Measurements from ENCODE around the gene UGGT2.

UGGT2 gene, protein sequence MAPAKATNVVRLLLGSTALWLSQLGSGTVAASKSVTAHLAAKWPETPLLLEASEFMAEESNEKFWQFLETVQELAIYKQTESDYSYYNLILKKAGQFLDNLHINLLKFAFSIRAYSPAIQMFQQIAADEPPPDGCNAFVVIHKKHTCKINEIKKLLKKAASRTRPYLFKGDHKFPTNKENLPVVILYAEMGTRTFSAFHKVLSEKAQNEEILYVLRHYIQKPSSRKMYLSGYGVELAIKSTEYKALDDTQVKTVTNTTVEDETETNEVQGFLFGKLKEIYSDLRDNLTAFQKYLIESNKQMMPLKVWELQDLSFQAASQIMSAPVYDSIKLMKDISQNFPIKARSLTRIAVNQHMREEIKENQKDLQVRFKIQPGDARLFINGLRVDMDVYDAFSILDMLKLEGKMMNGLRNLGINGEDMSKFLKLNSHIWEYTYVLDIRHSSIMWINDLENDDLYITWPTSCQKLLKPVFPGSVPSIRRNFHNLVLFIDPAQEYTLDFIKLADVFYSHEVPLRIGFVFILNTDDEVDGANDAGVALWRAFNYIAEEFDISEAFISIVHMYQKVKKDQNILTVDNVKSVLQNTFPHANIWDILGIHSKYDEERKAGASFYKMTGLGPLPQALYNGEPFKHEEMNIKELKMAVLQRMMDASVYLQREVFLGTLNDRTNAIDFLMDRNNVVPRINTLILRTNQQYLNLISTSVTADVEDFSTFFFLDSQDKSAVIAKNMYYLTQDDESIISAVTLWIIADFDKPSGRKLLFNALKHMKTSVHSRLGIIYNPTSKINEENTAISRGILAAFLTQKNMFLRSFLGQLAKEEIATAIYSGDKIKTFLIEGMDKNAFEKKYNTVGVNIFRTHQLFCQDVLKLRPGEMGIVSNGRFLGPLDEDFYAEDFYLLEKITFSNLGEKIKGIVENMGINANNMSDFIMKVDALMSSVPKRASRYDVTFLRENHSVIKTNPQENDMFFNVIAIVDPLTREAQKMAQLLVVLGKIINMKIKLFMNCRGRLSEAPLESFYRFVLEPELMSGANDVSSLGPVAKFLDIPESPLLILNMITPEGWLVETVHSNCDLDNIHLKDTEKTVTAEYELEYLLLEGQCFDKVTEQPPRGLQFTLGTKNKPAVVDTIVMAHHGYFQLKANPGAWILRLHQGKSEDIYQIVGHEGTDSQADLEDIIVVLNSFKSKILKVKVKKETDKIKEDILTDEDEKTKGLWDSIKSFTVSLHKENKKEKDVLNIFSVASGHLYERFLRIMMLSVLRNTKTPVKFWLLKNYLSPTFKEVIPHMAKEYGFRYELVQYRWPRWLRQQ (N-terminal part only)

DNA sequence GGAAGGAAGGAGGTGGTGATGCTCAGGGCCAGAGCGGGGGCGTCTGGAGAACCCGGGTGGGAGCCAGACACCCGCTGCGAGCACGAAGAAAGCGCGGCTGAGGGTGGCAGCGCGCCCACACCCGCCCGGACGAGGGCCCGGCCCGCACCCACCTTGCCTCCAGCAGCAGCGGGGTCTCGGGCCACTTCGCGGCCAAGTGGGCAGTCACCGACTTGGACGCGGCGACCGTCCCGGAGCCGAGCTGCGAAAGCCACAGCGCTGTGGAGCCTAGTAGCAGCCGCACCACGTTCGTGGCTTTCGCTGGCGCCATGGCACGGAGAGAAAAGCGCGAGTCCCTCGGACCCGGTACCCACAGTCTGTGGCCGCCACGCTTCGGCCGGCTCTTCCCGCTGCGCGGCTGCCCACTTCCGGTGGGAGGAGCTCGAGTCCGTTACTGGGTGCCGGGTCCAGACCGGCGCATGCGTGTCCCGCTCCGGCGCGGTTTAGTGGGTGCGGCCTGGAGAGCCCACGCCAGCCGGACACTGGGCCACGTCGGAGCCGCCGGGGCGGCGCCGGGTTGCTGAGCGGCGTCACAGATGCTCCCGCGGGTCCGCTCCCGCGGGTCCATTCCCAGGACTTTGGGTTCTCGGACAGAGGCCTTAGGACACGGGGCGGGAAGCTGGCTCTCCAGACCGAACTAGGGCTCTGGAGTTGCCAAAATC is at the start of gene UGGT2:
Gene UGGT2 (minus strand): TSS at position 399 of the 701 bp plus-strand sequence. CDS start 89 bp downstream, at position 310.
- peak; percentile 75 to 76 for DNase-seq (ENCODE audit: low read depth in 2 of 2)

DNA sequence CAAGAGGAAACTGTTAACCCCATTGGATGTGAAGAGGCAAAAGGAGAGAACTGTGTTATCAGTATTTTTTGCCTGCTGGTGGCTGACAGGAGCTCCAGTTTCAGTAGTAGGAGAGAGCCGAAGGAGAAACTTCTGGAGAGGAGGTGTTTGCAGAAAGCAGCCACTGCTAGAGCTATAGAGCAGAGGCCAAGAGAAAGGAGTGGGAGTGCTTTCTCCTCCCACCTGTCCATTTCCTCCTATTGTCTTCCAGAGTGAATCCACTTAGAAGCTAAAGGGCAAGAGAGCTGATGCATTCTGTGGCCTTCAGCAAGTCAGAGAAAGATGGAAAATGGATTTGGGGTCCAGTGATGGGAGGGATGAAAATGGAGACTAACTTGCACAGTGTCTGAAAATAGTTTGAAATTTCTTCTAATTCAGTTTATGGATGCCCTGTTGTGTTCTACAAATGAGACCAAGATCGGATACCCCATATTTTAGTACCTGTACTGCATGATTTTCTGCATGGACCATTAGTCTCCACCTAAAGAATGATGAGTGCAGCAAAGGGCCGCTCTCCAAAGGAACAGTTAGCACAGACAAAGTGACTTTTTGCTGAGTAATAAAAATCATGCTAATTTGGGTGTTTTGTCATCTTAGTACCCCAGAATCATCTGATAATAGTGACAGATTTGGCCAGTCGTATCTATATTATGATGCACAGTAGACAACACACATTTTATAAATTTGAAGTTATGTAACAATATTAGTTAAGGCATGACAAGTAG is 47.4 kb upstream of the UGGT2 start:
- DNase-seq (ENCODE audit: low read depth in 2 of 2), result no peak

DNA sequence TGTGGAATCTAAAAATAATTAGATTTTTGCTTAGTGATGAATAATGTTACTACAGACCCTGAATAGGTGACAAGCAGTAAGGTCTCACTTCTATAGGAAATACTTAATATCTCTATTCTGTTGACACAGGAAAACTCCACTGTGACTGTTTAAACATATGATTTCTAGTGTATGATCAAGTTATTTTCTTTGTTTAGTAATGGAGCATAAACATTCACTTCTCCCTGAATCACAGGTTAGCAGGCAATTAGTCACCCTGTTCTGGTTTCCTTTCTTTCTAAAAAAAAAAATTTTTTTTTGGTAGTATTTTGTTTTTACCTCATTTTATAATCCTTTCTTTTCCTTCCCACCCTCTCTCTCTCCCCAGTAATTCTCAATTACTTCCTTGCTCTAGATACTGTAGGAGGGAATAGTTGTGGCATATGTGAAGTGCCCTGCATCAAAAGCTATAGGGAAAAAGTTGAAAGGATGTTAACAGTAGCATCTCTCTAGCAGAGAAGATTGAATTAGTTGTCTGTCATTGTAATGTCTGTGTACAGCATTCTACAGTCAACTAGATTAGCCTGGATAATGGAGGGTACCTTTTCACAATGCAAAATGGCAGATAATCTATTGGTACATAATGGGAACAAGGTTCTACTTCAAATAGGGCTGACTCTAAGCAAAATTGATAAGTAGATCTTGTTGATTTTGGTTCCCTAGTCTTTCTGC is 40.2 kb upstream of the UGGT2 start:
- no peak for DNase-seq (ENCODE audit: low read depth in 2 of 2)

DNA sequence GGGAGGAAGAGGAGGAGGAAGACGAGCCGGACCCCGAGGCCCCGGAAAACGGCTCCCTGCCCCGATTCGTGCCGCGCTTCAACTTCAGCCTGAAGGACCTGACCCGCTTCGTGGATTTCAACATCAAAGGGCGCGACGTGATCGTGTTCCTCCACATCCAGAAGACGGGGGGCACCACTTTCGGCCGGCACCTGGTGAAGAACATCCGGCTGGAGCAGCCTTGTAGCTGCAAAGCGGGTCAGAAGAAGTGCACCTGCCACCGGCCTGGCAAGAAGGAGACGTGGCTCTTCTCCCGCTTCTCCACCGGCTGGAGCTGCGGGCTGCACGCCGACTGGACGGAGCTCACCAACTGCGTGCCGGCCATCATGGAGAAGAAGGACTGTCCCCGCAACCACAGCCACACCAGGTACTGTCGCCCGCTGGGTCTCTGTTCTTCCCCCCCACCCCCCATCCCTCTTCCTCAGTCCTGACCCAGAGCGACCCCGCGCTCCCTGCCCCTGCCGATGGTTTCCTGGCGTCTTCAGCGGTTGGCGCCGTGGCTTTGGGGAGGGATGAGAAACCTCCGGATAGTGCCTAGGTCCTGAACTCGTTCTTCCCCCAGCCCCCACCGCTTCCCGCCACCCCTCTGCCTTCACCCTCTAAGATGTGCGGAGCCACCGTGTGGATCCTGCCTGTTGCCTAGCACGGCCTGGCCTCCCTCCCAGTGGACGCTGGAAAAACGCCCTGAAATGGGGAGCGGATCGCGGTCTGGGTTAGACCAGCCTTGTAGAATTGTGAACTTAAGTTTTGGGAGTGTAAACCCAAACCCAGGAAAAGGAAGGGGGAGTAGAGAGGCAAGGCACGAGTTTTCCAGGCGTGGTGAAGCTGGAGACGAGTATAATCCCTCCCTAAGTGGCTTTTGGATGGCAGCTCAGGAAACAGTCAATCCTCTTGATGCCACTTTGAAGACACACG is 38.2 kb upstream of the UGGT2 start:
- DNase-seq (ENCODE audit: low read depth in 2 of 2), result no peak

DNA sequence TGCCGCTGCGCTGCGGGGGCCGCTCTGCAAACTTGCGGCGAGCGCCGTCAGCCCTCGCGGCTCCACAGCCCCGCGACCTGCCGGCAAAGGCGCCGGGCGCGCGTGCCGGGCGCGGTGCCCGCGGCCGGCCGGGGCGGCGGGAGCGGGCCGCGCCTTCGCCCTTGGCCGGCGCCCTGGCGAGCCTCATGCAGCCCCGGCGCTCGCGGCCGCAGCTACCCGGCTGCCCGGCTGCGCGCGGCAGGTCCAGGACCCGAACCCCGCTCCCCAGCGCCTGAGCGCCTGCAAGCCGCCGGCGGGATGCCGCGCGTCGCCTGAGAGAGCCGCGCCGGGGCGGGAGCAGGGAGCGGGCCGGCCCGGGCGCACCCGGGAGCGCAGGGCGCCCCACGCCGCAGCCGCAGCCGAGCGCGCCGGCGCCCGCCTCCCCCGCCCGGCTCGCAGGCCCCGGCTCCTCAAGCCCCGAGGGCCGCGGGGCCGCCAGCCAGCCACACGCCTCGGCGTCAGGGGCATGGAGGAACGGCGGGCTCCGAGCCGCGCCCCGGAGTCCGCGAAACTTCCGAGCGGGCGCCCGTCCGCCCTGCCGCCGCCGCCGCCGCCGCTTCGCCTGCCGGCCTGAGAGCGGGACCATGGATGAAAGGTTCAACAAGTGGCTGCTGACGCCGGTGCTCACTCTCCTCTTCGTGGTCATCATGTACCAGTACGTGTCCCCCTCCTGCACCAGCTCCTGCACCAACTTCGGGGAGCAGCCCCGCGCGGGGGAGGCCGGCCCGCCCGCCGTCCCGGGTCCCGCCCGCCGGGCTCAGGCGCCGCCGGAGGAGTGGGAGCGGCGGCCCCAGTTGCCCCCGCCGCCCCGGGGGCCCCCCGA is 37.3 kb upstream of the UGGT2 start:
- no peak for DNase-seq (ENCODE audit: low read depth in 2 of 2)

DNA sequence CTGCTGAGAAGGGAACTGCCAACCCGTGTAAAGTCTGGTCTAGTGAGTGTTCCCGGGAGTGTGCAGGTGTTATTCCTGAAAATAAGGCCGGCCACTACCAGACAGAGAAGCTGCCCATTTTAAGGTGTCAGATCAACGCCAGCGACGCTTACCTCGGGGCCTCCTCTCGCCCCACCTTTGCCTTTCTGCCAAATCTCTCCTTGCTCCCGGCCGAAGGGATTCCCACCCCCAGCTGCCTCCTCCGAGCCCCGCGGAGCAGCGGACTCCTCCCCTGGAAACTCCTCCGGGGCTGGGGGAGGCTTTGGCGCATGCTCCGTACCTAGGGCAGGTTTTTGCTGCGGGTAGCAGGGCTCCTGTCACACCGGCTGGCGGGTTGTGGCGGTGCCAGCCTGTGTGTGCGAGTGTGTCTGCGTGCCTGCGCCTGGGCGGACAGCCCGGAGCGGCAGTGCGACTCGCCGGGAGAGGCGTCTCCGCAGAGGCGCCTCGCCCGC is 36.6 kb upstream of the UGGT2 start, which contains the start of gene HS6ST3:
Gene HS6ST3 (plus strand): TSS at position 359 of the 491 bp plus-strand sequence.
- DNase-seq (ENCODE audit: low read depth in 2 of 2), result no peak

DNA sequence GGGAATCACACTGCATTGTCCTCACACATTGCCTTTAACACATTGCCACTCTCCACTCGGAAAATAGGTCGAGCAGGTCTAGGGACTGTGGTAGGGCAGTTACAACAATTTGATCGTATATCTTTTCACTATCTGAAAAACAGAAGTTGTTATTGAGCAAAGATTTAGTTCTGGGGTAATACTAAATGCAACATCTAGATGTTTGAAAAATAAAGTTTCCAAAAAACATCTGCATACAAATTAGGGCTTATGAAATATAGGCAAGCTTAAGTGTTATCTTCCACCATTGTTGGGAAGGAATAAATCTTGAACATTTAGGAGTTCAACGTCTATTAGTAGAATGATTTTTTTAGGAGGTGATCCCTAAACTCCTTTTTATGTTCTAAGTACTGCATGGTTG is 35.9 kb upstream of the UGGT2 start:
- no peak for DNase-seq (ENCODE audit: low read depth in 2 of 2)

DNA sequence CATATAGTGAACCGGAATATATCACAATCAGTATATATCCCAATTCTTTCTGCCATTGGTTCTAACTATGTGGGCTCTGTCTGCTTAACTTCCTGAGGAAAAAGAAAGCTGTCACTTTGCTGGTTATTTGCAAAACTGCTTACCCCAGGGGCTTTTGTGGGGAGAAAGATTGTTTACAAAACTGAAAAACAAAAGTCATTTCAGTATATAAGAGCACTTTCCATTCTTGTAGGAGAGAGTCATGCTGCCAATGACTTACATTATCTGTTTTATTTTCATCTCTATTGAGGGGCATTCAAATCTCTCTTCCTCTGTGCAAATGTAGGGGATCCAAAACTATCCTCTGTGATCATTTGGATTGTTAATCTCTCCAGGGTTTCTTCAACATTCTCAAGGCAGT is 33.5 kb upstream of the UGGT2 start:
- no peak for DNase-seq (ENCODE audit: low read depth in 2 of 2)

DNA sequence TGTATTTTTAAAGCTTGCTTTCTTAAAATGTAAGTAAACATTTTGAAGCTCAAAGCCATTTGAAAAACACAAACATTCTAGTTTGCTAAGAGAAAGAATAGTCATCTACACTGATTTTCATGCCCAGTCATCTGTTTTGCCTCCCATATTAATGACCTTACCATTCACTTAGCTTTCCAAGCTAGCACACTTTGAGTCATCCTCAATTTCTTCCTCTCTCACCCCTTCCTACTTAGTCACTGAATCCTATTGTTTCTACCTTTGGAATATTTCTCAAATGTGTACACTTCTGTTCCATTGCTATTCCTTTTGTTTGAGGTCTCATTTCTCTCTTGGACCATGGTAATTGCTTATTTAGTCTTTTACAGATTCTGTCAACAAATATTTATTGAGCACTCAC is 29.4 kb upstream of the UGGT2 start:
- DNase-seq (ENCODE audit: low read depth in 2 of 2), result no peak

DNA sequence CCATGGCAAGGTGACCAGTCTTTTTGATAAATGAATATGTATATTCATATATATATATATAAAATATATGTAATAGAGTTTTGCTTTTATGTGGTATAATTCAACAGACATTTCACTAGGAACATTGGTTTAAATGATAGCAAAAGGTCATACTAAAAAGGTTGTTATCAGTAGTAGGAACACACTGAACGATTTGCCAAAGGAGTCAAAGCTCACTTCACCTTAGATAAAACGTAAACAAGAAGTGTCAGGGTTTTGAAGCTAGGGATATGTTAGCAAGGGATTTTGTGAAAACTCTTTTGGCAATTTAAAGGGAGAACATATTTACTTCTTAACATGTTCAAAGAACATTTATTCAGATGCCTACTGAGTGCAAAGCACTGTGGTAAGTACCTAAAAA is 28.7 kb upstream of the UGGT2 start:
- no peak for DNase-seq (ENCODE audit: low read depth in 2 of 2)

DNA sequence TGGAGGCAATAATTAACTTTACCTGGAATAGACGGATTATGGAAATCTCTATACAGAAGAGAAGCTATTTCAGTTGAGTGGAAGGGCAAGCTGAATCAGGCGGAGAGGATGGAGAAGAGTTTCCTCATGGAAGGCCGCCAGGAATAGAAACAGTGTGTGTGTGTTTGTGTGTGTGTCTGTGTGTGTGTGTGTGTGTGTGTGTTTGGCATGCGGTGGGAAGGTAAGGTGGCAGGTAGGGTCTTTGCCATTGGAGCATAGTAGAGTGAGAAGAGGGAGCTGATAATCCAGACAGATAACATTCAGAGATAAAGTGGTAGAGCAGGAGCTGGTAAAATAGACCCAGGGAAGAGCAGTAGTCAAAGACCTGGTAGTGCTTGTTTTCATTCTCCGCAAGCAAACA is 27.5 kb upstream of the UGGT2 start:
- DNase-seq (ENCODE audit: low read depth in 2 of 2), result no peak

DNA sequence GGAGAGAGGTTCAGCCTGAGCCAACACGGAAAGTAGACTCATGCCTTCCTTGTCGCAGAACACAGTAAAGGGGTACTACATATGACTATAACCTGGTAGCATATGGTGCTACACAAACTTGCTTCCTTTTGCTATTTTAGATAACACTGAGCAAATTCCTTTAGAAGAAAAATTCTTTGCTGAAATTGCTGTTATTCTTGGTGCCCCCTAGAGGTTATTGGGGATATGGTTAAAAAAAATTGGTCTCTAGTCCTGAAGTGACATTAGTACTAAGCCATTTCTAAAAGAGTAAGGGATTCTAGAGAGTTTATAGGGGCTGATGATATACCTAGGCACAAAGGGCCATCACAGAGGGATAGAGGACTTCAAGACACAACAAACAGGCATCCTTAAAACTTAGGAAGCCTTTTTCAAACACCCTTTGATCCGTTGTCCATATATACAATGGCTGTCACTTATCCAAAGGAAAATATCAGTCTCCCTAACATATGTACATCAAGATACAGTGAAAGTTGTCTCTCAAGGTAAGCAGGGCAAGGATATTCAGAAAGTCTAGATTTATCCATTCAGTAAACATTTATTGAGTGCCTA is 22.8 kb upstream of the UGGT2 start:
- no peak for DNase-seq (ENCODE audit: low read depth in 2 of 2)

DNA sequence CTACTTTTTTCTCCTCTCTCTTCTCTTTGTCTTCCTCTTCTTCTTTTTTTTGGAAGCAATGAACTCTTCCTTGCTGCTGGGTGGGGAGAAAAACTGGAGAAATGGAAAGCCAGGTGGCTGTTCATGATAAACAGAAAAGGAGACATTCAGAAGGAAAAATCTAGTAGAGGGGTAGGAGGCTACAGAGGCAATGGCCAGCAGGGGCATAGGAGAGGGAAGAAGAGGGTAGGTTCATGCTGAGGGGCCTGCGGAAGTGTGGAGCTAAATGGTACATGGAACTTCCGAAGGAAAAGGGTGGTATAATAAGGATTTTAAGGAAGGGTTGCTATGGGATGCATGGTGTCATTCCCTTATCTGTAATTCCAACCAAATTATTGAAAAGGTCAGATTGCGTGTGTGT is 19.2 kb upstream of the UGGT2 start:
- no peak for DNase-seq (ENCODE audit: low read depth in 2 of 2)

DNA sequence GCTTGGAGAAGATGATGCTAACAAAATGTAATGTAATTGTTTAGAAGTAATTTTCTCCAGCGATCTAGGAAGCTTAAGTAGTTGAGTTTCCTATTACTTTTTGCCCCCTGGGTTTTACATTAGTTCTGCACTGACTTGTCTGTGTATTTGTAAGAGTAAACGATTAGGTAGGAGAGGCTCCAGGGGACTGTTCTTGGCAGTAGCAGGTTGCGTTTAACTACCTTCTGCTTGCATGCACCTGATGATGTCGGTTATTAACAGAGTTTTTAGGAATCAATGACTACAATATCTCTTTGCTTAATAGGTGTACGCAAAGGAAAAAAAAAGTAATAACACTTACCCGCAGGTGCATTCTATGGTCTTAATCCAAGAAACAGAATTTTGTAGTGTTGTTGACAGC is 18.3 kb upstream of the UGGT2 start:
- DNase-seq (ENCODE audit: low read depth in 2 of 2), result no peak

DNA sequence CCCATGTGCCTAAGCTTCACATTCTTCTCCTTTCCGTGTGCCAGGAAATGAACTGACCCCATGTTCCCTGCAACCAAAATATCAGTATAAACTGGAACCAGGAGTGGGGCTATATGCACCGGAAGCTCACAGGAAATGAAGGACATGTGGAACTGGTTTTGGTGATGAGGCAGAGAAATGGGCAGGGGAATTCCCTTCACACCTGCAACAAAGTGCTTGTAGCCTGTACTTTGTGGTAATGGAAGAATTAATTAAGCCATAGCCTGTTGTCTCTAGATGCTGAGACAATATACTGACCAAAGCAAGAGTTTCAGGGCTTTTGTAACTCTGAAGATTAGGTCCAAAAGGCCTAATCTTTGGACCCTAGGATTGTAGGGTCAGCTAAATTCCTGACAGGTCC is 15.5 kb upstream of the UGGT2 start:
- DNase-seq (ENCODE audit: low read depth in 2 of 2), result no peak

DNA sequence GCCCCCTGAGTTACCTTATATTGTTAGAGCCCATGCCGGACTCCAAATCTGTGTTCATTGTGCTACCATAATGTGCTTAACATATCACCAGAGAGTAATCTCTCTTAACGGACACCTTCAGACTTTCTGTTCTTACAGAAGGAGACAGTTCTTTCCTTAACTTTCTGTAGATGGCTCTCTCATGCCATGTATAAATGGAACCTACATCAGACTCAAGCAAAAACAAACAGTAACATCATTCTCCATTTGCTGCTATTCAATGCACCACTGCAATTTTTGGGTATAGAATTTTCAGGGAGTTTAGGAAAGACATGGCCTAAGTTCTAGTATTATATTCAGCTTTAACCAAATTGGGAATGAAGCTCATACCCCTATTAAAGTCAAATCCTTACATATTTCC is 12.6 kb upstream of the UGGT2 start:
- no peak for DNase-seq (ENCODE audit: low read depth in 2 of 2)

DNA sequence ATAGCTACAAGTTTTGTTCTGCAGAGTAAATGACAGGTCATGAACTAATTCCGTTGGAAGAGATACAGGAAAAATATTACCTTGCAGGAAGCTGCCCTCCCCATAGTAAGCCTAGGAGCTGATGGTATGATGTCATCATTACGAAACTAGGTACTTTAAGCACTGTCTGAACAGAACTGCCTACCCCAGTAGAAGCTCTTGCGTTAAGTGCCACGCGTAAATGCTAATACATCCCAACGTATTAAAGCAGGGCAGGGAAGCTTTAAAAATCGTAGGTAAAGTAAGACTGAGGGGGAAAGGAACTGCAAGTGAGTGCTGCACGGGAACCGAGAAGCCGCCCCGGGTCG is 572 bp downstream of the UGGT2 start:
- no peak for DNase-seq (ENCODE audit: low read depth in 2 of 2)
